Measurements from ENCODE around the gene PTPRD.

GRCh38 chr9:8268216-8268878 is 2344.5 kb downstream of the PTPRD start:
- no peak for TF ChIP-seq EZH2 (IDR thresholded peaks at IDR 0.05)
- TF ChIP-seq CTCF (IDR thresholded peaks at IDR 0.05): no peak
- TF ChIP-seq EZH2phosphoT487 (IDR thresholded peaks at IDR 0.05): no peak

Measured in neural progenitor cell (in vitro differentiated cells).